Upper lobe of left lung (tissue), 6 donors: Measurements from ENCODE around the gene NEK2. TPM values are rescaled to one million over a fixed set of nuclear protein-coding genes. Genes with fewer than 3 reads are reported as not detected.
"Not testable (repeated sequence)": the region's sequence is repeated elsewhere in the genome, so short reads cannot be mapped to it uniquely, and the experiment has no call there.

Experiments
- ATAC-seq, 2 donors: fragments of 200-7000 bp; cut with Tn5 transposase; one replicate each; pipeline ENCODE4 v1.9.1; 2022; ENCODE audit warnings: mild to moderate bottlenecking in 2 of 2, moderate library complexity in 2 of 2; ENCODE audit not compliant: low FRiP score in 2 of 2
- DNase-seq, 2 donors: peaks; one replicate each; pipeline ENCODE4 v3.0.0-alpha.2; 2019 to 2020
- H3K27ac ChIP-seq, 4 donors: fragments of 200-600 bp; sonication (generic); one replicate each; pipeline ENCODE4 v1.5.1; 2016 to 2019
- H3K27me3 ChIP-seq, 4 donors: fragments of 200-600 bp; sonication (generic); one replicate each; pipeline ENCODE4 v1.5.1; 2017 to 2019
- H3K36me3 ChIP-seq, 4 donors: fragments of 200-600 bp; sonication (generic); one replicate each; pipeline ENCODE4 v1.5.1; 2016 to 2019
- H3K4me1 ChIP-seq, 4 donors: fragments of 200-600 bp; sonication (generic); one replicate each; pipeline ENCODE4 v1.5.1; 2018 to 2019
- H3K4me3 ChIP-seq, 4 donors: fragments of 200-600 bp; sonication (generic); one replicate each; pipeline ENCODE4 v1.5.1; 2017 to 2019; ENCODE audit warnings: mild to moderate bottlenecking in 2 of 4, moderate library complexity in 1 of 4
- H3K9me3 ChIP-seq, 4 donors: fragments of 200-600 bp; sonication (generic); one replicate each; pipeline ENCODE4 v1.5.1; 2018 to 2019
- EP300 ChIP-seq, 4 donors: sonication (generic); formaldehyde crosslinking; IDR thresholded peaks; one replicate each; pipeline ENCODE4 v1.5.1; 2017; ENCODE audit warnings: antibody characterized with exemption in 4 of 4, control low read depth in 2 of 4
- POLR2A ChIP-seq, 4 donors: fragments of 450-650 bp; IDR thresholded peaks; one replicate each; pipeline ENCODE4 v1.5.1; 2016 to 2017; ENCODE audit warnings: antibody characterized with exemption in 4 of 4, mild to moderate bottlenecking in 2 of 4
- POLR2AphosphoS5 ChIP-seq, 2 donors: sonication (generic); formaldehyde crosslinking; IDR thresholded peaks; one replicate each; pipeline ENCODE4 v1.5.1; 2017; ENCODE audit warnings: antibody characterized with exemption in 2 of 2
- WGBS, 2 donors: methylation state at CpG; one replicate each; pipeline ENCODE4 v1.1.5; 2017 to 2018; 5-methylcytosine and 5-hydroxymethylcytosine counted together
- total RNA-seq, 6 donors: library from RNA; depleted of rRNA in 4 of 6; stranded (reverse); fragments of >200 nt in 4 of 6; gene quantifications; one replicate each; pipeline versions ENCODE4 v1.1.0 to v1.2.1, GENCODE V29; 2016 to 2021
- TF ChIP-seq, protein P1 (sequence below), 6 experiments: fragments of 450-650 bp in 4 of 6; fragments of 200-600 bp in 2 of 6; sonication (generic) in 2 of 6; IDR thresholded peaks; one replicate each; pipeline ENCODE4 v1.5.1; 2016 to 2019; ENCODE audit warnings: antibody characterized with exemption in 6 of 6
- donor health status: DM: no; HTN: no; CAD: no; lungs with moderate emphysema.
- donor health status: DM: no; HTN: yes; CAD: no; lungs with severe emphysema.

Gene NEK2
- total RNA-seq, 6 donors from 2014 or later: 0.33 to 1.8 (median 1.2) TPM; not detected in 1

DNA sequence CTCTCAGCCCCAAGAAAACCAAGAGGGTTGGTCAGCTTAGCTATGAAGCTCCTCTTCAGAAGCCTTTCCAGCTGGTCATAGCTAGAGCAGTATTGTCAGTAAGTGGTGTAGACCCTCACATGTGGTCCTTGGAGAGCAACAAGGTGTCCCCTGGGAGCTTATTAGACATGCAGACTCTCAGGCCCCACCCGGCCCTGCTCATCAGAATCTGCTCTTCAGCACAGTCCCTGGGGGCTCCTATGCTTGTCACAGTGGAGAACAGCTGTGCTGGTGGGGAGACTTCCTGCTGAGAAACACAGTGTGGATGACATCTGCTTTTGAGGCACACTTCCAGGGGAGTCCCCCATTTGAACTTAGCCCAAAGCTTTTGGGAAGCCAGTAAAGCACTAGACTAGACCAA lies 21.9 kb upstream of the NEK2 start:
- Histone ChIP-seq H3K36me3 (no peaks in the 10 kb centered on the region), H3K4me3 (no peak overlapping the region), H3K9me3 (no peaks in the 10 kb centered on the region), H3K4me1 (peaks cover 0 to 10% (median 7%) of the 10 kb centered on the region in 4 donors), H3K27me3 (no peaks in the 10 kb centered on the region), H3K27ac (no peak overlapping the region)
- TF ChIP-seq POLR2AphosphoS5 (IDR thresholded peaks at IDR 0.05) (no peak), EP300 (IDR thresholded peaks at IDR 0.05) (no peak), POLR2A (IDR thresholded peaks at IDR 0.05) (no peak)
- TF ChIP-seq, protein P1, sequence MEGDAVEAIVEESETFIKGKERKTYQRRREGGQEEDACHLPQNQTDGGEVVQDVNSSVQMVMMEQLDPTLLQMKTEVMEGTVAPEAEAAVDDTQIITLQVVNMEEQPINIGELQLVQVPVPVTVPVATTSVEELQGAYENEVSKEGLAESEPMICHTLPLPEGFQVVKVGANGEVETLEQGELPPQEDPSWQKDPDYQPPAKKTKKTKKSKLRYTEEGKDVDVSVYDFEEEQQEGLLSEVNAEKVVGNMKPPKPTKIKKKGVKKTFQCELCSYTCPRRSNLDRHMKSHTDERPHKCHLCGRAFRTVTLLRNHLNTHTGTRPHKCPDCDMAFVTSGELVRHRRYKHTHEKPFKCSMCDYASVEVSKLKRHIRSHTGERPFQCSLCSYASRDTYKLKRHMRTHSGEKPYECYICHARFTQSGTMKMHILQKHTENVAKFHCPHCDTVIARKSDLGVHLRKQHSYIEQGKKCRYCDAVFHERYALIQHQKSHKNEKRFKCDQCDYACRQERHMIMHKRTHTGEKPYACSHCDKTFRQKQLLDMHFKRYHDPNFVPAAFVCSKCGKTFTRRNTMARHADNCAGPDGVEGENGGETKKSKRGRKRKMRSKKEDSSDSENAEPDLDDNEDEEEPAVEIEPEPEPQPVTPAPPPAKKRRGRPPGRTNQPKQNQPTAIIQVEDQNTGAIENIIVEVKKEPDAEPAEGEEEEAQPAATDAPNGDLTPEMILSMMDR (IDR thresholded peaks at IDR 0.05): no peak
- WGBS, 2 donors: 73% methylated on average over 1 of the region's 1 CpG; no CpG with 5 or more reads in 1 of the 2 donors
- DNase-seq: no peak
- ATAC-seq: no peak

DNA sequence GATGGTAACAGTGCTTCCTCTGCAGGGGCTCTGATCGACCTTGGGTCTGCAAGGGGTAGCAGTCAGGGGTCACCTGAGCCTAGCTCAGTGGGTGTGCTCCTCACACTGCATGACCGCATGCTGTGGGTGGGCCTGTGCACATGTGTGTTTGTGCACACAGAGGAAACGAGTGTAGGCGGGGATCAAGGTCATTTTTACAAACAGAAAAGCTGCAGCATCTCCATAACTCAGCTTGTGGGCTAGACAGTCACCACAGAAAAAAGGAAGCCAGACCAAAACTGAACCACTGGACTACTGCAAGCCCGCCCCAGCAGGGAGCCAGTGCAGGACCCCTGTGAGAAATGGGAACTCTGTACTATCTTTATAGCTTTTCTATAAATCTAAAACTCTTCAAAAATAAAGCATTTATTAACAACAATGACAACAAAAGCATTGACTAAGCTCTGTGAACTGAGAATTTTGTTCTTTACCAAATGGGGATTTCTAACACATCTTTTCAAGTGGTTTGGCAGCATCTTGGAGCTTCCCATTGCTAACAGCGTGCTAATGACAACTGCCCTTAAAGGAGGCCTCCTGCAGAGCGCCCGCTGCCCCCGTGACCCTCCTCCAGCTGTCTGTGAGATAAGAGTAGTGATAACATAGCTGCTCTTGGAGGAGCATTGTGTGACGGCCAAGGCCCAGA lies 19.9 kb upstream of the NEK2 start:
- Histone ChIP-seq H3K27me3 (no peaks in the 10 kb centered on the region), H3K27ac (no peak overlapping the region), H3K4me3 (no peak overlapping the region), H3K9me3 (no peaks in the 10 kb centered on the region), H3K36me3 (no peaks in the 10 kb centered on the region), H3K4me1 (peaks cover 0 to 10% (median 7%) of the 10 kb centered on the region in 4 donors)
- 67 to 82% methylated on average over 9 to 10 of the region's 10 CpGs for WGBS, 2 donors
- ATAC-seq (peak in 1 of 2 donors; percentile 31), DNase-seq (no peak)
- TF ChIP-seq POLR2A (IDR thresholded peaks at IDR 0.05) (no peak), POLR2AphosphoS5 (IDR thresholded peaks at IDR 0.05) (no peak), EP300 (IDR thresholded peaks at IDR 0.05) (no peak)
- TF ChIP-seq, protein P1 (IDR thresholded peaks at IDR 0.05): no peak

DNA sequence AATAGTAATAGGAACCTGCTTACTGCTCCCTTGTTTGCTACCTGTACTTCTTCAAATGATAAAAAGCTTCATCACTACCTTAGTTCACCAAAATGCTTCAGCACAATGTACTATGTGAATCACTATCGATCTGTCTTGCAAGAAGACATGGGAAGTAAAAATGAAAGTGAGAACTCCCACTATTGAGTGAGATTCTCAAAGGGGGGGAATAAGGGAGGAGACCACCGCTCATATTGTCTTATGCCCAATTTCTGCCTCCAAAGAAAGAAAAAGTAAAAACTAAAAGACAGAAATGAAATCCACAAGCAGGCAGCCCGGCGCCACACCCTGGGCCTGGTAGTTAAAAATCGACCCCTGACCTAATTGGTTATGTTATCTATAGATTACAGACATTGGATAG lies 18.5 kb upstream of the NEK2 start:
- not testable (repeated sequence) for H3K9me3 ChIP-seq, H3K4me3 ChIP-seq, ATAC-seq, H3K27me3 ChIP-seq, DNase-seq, H3K36me3 ChIP-seq, H3K27ac ChIP-seq, H3K4me1 ChIP-seq
- 93 to 94% methylated on average over 5 of the region's 5 CpGs for WGBS, 2 donors

DNA sequence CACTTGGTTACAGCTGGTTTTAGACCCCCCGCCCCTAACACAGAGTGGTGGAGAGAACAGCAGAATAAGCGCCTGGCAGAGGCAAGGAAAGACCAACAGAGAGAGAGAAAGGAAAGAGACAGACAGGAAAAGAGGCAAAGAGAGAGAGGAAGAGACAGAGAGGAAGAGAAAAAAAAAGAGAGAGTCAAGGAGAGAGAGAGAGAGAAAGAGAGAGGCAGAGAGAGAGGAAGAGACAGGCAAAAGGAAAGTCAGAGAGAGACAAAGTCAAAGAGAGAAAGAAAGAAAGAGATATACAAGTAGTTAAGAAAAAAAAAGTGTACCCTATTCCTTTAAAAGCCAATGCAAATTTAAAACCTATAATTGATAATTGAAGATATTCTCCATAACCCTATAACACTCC lies 13.0 kb upstream of the NEK2 start:
- H3K27ac ChIP-seq: no peak overlapping the region
- no peak for DNase-seq
- 86% methylated on average over 2 of the region's 2 CpGs for WGBS, 2 donors
- H3K9me3 ChIP-seq: no peaks in the 10 kb centered on the region
- ATAC-seq: no peak
- H3K4me1 ChIP-seq: no peaks in the 10 kb centered on the region
- H3K4me3 ChIP-seq: no peak overlapping the region
- no peaks in the 10 kb centered on the region for H3K36me3 ChIP-seq
- H3K27me3 ChIP-seq: no peaks in the 10 kb centered on the region
- TF ChIP-seq, protein P1 (IDR thresholded peaks at IDR 0.05): no peak
- TF ChIP-seq EP300 (IDR thresholded peaks at IDR 0.05): no peak
- no peak for TF ChIP-seq POLR2A (IDR thresholded peaks at IDR 0.05)
- no peak for TF ChIP-seq POLR2AphosphoS5 (IDR thresholded peaks at IDR 0.05)

DNA sequence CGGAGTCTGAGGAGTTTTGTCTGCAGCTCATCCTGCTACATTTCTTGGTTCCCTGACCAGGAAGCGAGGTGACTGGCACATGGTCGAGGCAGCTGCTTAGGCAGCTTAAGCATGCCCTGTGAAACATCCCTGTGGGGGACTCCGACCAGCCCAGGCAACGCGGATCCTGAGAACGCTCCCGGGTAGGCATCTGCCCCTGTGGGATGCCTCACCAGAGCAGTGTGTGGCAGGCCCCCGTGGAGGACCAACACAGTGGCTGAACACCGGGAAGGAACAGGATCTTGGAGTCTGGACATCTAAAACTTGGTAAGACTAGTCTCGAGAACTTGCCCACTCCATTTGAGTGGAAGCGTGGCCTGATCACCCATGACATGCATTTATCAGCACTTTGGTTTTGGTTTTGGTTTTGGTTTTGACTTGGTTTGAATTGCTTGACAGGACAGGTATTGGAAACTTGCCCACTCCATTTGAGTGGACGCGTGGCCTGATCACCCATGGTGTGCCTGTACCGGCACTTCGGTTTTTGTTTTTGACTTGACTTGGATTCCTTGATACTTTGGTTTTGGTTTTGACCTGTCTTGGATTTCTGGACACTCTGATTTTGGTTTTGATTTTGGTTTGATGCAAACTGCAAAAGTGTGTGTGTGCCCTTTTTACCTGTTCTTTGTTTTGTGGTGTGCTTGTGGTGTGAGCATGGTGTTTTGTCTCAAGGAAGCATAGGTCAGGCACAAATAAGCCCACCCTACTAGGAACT lies 12.2 kb upstream of the NEK2 start:
- no peak for DNase-seq
- ATAC-seq: no peak
- Histone ChIP-seq H3K9me3 (no peaks in the 10 kb centered on the region), H3K27ac (no peak overlapping the region), H3K36me3 (no peaks in the 10 kb centered on the region), H3K4me3 (no peak overlapping the region), H3K27me3 (no peaks in the 10 kb centered on the region), H3K4me1 (no peaks in the 10 kb centered on the region)
- TF ChIP-seq, protein P1 (IDR thresholded peaks at IDR 0.05): no peak
- TF ChIP-seq POLR2AphosphoS5 (IDR thresholded peaks at IDR 0.05) (no peak), POLR2A (IDR thresholded peaks at IDR 0.05) (no peak), EP300 (IDR thresholded peaks at IDR 0.05) (no peak)
- 86 to 92% methylated on average over 15 to 16 of the region's 16 CpGs for WGBS, 2 donors
